Ecto neural progenitor cell (in vitro differentiated cells): ENCODE measurements around the gene SERPINA4.
"Not testable (repeated sequence)": the region's sequence is repeated elsewhere in the genome, so short reads cannot be mapped to it uniquely, and the experiment has no call there.

Experiments
- DNase-seq: peaks from one replicate; pipeline ENCODE4 v3.0.0-alpha.2; 2018; ENCODE audit warnings: low spot score

The SERPINA4 gene

DNA sequence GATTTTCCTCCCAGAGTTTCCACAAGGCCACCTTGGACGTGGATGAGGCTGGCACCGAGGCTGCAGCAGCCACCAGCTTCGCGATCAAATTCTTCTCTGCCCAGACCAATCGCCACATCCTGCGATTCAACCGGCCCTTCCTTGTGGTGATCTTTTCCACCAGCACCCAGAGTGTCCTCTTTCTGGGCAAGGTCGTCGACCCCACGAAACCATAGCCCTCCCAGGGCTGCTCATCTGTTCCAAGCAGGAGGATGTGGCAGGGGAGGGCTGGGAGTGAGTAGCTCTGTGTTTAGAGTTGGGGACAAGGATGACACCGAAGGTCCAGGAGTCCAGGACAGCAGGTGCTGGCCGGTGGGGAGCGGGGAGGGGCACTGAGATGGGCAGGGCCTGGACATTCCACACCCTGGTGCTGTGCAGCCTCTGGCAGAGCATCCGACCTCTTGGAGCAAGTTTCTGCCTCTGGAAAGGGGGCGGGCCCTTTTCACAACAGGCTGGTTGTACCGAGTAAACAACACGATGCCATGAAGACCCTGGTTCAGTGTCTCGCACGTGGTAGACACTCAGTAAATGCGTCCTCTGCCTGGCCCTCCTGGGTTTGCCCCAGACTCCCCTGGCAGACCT is 8.2 kb downstream of the SERPINA4 start:
- no peak for DNase-seq

DNA sequence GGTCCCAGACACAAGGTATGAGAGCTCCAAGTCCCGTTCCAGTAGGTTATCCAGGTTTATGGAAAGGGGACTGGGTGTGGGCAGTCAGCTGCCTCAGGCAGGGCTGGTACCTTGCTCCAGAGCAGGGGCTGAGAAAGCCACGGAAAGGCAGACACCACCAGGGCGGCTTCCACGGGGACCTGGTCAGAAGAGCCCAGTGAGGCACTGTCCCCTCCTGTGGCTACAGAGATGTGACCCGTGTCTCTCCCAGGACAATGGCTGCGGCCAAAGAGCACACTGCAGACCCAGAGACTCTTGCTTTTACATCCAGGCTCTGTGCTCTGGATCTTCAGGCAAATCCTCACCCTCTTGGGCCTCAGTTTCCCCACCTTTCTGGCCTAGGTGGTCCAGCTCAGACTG is 8.8 kb downstream of the SERPINA4 start:
- no peak for DNase-seq

DNA sequence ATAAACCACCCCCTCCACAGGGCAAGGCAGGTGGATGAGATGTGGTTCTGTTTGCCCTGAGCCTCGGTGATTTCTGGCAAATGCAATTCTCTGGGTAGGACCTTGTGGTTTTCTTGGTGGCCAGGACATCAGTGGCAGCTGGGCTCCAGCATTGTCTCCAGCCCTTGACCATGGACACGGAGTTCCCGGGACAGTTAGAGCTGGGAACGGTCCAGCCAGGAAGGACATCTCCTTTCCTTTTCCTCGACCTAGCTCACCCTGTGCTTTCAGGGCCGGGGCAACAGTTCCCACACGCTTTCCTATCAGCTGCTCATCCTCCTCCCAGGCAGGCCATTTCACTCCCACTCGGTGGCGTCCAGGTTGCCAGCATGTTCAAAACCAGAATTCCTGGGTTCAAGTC is 9.2 kb downstream of the SERPINA4 start:
- DNase-seq = no peak

DNA sequence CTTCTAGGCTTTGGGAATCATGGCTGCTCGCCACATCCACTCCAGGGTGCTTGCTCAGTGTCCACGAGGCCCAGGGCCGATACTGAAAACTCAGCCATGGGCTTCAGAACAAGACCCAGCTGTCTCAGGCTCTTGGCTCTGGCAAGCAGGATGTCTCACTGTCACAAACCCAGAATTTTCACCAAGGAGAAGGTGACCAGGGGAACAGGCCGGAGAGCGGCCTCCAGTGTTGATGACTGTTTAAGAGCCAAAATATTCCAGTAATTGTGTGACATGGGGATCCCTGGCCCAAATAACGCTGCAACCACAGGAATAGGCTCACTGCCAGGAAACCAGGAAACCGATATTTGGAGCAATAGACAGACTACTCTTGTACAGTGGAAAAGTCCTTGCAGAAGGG is 10.2 kb downstream of the SERPINA4 start:
- no peak for DNase-seq

DNA sequence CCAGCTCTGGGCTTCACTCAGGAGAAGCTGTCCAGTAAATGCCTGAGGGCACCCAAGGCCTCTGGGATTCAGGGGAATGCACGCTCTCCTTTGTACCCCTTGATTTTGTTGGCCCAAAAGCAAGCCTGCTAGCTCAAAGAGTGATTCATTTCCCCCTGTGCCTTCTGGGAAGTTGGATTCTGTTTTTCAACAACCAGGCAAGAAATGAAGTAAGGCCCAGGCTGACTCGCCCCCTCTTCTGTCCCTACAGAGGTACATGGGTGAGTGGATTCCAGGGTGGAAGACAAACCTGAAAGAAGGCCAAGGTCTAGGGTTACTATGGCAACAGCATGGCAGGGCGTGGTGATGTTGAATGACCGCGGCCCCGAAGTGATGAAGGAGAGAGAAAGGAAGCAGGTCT is 10.7 kb downstream of the SERPINA4 start:
- no peak for DNase-seq

DNA sequence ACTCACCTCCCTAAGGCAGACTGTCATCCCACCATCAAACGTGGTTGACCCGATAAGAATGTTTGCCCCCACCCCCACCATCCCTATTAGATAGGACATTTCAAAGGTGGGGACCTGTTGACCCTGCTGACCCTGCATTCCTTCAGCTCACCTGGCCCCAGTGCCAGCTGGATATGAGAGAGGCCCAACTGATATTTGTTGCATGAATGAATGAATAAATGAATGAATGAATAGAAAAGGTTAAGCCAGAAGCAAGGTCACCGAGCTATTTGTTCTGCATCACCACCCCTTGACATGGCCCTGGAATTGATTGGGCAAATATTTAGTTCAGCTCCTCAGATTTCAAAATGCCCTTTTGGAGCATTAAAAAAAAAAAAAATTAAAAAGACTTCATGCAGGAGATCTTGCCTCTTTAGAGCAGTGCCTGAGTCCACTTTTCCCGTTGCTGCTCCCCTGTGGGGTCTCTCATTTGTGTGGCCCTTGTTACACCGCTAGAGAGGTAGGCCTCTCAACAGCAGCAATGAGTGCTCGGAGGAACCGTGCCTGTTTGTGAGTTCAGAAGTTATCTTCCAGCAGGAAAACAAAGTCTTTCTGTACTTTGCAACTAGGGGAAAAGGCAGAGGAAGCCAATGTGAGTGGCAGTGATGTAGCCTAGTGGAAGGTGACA is 11.5 kb downstream of the SERPINA4 start:
- DNase-seq = no peak

DNA sequence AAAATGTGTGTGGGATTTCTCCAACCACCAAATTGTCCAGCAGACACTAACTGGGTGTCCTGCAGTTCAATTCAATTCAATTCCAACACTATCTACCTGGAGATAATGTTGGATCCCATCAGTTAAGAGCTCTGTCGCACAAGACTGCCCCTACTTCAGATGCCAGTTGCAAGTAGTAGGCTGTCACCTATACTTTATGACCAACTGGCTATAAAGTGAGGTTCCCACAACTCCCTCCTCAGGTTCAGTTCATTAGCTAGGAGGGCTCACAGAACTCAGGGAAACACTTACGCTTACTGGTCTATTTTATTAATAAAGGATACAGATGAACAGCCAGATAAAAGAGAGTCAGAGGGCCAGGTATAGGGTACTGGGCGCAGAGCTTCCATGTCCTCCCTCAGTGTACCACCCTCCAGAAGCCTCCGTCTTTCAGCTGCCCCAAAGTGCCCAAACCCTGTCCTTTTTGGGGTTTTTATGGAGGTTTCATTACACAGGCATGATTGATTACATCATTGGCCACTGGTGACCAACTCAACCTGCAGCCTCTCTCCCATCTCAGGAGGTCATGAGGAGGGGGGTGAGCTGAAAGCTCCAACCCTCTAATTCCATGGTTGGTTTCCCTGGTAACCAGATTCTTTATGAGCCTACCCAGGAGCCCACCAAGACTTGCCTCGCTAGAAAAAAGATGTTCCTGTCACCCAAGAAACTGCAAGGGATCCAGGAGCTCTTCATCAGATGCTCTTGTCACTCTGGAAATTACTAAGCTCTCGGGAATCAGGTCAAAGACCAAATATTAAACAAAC is 12.4 kb downstream of the SERPINA4 start:
- no peak for DNase-seq

DNA sequence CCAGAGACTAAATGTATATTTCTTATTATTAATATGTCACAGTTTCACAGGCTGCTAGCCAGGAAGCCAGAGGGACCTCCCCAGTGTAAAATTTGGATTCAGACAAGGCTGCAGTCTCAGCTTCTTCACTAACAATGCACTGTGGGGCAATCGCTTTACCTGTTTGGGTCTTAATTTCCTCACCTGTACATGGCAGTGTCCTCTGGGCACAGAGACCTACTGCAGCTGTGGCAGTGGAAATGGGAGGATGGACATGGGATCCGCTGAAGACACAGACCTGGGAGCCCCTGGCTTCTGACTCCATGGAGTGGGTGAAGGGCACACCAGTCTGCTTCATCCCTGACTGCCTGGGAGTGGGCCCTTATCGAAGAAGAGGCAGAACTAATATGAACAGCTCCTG is 13.1 kb downstream of the SERPINA4 start:
- DNase-seq = no peak

DNA sequence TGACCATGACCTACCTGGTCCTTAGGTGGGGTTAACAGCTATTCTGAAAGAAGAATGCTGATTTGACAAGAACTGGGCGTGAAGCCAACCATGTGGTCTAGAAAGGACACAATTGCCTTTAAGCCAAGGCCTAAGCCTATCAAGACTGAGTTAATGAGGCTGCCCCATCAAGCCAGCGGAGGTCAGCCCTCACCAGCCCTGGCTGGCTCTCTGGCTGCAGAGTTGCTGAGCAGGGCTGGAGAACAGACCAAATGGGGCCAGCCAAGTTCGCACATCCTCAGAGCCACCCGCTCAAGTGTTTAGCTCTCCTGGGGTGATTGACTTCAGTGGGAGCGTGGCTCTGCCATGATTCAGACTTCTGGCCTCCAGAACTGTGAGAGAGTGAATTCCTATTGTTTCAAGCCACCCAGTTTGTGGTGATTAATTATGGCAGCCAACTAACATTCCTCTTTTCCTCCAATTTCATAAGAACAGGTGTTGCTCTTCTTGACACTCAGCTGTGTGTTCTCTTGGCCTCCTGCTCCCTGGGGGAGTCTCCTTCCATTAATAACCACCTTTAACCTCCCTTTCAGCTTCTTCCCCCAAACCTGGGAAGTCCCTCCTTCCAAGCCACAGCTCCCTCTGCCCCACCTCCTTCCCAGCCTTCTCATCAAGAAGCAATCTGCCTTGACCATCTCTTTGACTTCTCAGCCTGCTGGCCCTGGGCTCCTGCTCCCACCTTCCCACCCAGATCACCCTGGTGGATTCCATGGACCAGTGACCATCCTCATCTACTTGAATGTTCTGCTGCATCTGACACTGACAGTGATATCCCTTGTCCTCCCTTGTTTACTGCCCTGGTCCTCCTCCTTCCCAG is 14.7 kb downstream of the SERPINA4 start:
- no peak for DNase-seq

DNA sequence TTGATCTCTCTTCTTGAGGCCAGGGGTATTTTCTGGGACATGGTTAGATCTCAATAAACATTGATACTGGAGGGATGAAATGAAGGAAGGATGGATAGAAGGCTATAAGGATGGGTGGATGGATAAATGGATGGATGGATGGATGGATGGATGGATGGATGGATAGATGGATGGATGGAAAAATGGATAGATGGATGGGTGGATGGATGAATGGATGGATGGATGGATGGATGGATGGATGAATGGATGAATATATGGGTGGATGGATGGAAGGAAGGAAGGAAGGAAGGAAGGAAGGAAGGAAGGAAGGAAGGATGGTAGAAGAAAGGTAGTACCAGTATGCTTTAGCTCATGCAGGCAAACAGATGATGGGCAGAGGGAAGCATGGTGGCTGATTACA is 16.2 kb downstream of the SERPINA4 start:
- not testable (repeated sequence) for DNase-seq

DNA sequence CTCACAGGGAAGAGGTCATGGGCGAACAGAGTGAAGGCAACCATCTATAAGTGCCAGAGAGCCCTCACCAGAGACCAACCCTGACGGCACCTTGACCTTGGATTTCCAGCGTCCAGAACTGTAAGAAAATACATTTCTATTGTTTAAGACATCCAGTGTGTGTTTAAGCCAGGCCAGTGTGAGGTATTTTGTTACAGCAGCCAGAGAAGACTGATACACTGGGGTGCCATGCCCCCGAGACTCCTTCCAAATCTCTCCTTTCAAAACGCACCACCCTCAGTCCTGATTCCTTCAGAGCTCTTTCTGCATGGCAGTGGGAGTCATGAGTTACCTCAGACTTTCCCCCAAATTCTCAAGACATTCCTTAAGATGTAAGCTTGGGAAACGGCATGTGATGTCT is 17.5 kb downstream of the SERPINA4 start:
- no peak for DNase-seq

DNA sequence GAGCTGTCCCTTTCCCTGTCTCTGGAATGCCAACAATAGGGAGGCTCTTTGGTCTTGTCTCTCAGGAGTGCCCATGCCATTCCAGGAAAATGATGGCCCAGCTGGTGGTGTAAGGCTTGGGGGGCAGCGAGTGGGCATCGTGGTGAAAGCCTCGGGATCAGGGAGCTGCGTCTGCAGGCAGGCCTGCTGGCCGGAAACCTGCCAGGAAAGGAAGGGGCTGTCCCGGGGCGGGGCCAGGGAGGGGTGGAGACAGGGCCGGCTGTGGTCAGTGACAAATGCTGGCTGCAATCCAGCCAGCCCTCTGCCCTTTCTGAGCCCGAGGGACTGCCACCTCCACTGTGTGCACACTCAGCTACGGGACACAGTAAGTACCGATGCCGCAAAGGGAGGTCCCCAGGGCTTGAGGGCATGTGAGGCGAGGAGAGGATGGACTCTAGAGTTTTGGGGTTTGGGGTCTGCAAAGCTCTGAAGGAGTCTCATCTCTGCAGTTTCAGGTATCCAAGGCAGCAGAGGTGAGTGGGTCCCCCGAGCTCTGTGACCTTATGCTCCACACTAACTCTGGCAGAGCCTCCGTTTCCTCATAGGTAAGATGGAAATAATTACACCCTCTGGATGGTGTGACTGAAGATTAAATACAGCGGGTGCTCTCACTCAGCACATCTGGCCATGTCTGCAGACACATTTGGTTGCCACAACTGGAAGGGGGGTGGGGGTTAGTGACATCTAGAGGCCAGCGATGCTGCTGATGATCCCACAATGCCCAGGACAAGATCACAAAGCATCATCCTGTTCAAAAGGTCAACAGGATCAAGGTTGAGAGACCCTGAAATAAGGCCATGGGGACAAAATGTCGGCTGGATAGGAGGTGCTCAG is 20.1 kb downstream of the SERPINA4 start, which contains the start of gene SERPINA5:
Gene SERPINA5 (plus strand): TSS at position 300 of the 873 bp plus-strand sequence. CDS start 5,937 bp downstream, outside the sequence.
- peak; percentile 69 for DNase-seq

DNA sequence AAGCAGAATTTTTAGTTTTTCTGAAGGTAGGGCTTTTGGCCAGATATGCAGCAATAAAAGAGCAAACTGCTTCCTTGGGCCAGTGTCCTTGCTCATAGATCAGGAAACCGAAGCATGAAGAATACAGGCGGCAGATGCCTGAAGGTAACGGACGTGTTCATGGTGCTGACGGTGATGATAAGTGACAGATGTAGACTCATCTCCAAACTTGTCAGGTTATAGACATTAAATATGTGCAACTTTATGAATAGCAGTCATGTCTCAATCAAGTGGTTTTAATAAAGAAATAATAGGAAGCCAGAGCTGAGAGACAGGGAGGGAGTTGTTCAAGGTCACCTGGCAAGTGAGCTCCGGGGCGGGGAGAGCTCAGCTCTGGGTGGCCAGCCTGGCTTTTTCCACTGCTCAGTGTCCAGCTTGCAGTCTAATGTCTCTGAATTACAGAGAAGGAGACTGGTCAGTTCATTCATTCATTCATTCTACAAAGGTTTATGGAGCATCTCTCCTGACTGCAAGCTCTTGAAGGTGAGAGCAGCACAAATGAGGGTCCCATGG is 21.0 kb downstream of the SERPINA4 start:
- DNase-seq = no peak

DNA sequence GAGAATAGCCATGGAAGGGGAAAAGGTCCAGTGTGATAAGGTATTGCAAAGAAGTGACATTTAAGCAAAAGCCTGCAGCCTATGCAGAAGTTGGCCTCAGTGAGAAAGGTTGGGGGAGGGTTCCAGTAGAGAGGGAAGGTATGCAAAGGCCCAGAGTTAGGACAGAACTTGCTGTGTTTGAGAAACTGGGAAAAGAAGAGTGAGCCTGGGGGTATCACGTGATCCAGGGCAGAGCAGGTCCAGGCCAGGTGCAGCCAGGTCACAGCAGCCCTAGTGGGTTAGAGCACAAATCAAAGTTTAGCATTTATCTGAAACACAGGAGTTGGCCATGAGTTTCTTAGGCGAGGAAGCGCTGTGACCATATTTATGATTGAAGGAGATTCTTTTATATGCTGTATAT is 21.6 kb downstream of the SERPINA4 start:
- DNase-seq = no peak

DNA sequence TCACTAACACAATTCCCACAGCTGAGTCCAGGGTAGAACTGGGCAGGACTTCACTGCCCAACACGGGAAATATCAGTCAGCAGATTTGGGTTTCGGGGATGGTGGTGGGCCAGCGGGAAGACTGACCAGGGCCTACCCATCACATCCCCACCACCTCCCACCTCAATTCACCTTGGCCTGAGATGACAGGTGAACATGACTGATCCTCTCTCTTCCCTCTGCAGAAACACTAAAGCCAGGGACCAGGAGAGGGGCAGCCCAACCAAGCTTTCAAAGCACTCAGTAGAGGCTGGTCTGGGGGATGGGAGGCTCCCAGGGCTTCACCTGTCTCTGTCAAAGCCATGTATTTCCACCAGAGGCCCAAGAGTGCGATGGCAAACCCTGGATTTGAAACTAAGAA is 22.3 kb downstream of the SERPINA4 start:
- no peak for DNase-seq

DNA sequence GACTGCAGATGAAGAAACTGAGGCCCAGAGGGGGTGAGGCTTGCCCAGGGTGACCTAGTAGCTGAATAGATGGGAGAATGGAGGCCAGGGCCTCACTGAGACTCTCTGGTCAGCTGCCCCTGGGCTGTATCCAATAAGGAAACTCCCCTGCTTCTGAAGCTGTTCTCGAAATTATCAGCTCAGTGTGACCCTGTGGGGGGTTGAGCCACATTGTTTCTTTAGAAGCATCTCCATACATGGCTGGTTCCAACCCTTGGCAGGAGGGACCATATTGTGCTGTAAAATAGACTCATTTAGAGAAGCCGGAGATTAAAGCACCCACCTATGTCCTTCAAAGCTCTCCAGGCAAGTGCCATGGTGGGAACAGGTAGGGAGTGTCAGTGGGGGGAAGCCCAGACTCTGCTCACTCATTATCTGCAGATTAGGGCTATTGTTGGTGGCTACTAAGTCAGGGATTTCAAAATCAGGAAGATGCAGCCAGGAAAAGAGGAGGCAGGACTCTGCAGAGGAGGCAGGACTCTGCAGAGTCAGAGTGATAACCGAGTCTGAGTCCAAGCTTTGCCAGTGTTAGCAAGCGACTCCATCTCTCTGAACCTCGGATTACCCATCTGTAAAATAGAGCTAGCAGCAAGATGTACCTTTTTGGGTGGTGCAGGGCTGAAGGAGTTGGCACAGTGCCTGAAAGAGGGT is 23.5 kb downstream of the SERPINA4 start:
- no peak for DNase-seq

DNA sequence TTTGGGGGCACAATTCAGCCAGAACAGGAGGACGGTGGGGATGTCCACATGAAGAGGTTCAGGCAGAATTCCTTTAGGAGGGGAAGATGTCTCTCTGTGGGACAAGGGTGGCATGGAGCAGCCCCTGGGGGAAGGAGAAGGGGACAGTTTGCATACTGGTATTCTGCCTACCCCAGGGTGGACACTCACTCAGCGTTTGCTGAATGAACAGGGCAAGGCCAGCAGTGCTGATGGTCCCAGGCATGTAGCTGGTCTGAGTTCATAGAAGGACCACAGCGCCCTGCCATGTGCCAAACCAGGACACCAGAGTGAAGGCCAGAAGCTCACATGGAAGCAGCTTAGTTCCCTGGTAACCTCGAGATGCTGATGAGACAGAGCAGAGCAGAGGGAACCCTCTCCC is 25.4 kb downstream of the SERPINA4 start:
- DNase-seq = no peak

DNA sequence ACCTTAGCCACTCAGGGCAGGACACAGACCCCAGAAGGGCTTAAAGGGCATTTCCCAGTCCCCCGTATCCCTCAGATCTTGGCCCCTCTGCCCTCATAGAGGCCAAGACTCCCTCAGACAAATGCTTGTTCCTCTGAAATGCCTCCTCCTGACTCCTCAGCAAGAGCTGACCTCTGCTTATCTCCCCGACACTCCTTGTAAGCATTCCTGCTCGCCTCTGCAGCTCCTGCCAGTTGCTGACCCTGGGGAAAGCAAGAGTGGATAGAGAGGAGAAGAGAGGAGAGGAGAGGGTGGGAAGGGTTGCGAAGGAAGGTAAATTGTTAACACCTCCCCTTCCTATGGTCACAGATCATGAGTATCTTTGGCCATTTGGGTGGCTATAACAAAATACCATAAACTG is 27.1 kb downstream of the SERPINA4 start:
- no peak for DNase-seq

DNA sequence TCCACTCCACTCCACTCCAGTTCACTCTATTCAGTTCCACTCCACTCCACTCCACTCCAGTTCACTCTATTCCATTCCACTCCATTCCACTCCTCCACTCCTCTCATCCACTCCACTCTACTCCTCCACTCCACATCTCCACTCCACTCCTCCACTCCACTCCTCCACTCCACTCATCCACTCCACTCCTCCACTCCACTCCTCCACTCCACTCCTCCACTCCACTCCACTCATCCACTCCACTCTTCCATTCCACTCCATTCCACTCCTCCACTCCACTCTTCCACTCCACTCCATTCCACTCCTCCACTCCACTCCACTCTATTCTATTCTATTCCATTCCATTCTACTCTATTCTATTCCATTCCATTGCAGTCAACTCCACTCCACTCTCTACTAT is 29.8 kb downstream of the SERPINA4 start:
- no peak for DNase-seq

DNA sequence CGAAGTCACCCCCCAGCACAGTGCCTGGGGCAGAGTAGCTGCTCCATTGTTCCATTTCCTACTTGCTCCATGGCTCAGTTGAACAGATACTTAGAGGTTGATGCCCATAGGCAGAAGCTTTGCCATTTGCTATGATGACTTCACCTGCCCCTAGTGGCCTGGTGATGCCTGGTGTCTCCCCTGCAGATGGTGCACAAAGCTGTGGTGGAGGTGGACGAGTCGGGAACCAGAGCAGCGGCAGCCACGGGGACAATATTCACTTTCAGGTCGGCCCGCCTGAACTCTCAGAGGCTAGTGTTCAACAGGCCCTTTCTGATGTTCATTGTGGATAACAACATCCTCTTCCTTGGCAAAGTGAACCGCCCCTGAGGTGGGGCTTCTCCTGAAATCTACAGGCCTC is 30.6 kb downstream of the SERPINA4 start:
- DNase-seq = no peak
